GM20000 (cell line): ENCODE measurements around the gene MYO6.

Experiments used
- DNase-seq: peaks from one replicate; pipeline ENCODE4 v3.0.0; 2012; ENCODE audit warnings: low spot score
- TF ChIP-seq, protein P1 (sequence below): IDR thresholded peaks from 2 replicates; pipeline ENCODE4 v1.5.1; 2012; ENCODE audit warnings: mild to moderate bottlenecking, control low read depth; ENCODE audit errors: extremely low read depth, missing control alignments

Gene MYO6

GRCh38 chr6:75824160-75824559 is 75.1 kb downstream of the MYO6 start:
- no peak for DNase-seq
- TF ChIP-seq, protein P1, sequence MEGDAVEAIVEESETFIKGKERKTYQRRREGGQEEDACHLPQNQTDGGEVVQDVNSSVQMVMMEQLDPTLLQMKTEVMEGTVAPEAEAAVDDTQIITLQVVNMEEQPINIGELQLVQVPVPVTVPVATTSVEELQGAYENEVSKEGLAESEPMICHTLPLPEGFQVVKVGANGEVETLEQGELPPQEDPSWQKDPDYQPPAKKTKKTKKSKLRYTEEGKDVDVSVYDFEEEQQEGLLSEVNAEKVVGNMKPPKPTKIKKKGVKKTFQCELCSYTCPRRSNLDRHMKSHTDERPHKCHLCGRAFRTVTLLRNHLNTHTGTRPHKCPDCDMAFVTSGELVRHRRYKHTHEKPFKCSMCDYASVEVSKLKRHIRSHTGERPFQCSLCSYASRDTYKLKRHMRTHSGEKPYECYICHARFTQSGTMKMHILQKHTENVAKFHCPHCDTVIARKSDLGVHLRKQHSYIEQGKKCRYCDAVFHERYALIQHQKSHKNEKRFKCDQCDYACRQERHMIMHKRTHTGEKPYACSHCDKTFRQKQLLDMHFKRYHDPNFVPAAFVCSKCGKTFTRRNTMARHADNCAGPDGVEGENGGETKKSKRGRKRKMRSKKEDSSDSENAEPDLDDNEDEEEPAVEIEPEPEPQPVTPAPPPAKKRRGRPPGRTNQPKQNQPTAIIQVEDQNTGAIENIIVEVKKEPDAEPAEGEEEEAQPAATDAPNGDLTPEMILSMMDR, result no peak

- DNase-seq, result no peak
Measured at GRCh38 chr6:75827163-75827562, 78.1 kb downstream of the MYO6 start.

DNA sequence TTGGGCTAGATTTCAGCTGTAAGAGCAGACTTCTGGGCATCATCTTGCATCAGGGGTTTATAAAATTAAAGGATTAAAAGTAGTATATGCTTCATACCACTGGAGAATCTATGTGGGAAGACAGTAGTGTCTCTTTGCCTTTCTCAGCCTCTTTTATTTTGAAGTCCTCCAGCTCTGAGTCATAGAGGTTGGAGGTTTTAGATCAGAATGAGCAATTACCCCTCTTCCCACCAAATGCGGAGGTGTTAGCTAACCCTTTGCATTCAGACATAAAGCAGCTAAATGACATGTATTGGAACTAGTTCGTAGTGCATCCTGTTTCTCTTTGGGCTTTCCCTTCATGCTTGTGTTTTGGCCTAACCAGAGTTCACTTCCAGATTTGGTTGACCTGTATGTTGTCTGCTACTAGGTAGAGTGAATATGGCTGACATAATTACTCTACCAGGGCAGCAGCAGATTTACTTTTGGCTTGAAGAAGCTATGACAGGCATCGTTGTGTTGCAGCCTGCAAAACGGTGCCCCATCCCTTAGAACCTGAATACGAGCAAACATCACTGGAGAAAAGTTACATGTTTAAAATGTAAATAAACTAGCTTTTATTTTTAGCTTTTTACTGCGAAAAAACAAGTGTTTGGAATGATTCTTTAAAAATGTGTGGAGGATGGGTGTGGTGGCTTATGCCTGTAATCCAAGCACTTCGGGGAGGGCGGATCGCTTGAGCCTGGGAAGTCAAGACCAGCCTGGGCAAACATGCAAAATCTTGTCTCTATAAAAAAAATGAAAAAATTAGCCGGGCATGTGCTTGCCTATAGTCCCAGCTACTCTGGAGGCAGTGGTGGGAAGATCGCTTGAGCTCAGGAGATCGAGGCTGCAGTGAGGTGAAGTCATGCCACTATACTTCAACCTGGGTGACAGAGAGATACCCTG is 82.2 kb downstream of the MYO6 start:
- TF ChIP-seq, protein P1, result no peak
- peak; percentile 44 for DNase-seq

More at GRCh38 chr6:75827163-75827562, 78.1 kb downstream of the MYO6 start:
- TF ChIP-seq, protein P1, result no peak

DNA sequence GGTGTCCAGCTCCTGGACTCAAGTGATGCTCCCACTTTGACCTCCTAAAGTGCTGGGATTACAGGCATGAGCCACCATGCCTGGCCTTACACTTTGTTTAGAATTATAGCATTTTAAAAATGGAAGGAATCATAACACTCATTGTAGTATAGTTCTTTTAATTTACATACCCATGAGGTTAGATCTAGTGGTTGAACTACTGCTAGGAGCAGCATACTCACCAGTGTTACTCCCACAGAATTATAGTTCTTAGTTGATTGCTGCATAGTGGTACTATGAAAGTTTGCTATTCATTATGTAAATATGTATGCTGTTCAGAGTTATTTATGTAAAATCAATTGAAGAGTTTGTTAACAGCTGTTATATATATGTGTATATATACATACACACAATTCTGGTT is 85.4 kb downstream of the MYO6 start:
- TF ChIP-seq, protein P1, result no peak
- DNase-seq, result no peak

DNA sequence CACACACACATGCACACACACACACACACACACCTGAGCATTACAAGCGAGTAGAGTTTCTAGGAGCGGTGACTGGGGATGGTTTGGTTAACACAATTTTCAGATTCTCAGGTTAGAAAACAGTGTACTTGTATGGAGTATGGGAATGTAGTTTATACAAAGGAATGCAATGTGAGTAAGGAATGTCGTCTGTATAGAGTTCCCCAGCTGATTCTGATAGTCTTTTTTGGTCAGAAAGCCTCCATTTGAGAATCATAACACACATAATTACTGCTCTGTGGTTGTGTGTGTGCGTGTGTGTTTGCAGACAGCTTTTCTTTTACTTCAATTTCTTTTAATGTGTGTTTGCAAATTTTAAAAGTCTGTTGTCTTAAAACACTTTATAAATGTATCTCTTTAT is 93.2 kb downstream of the MYO6 start:
- TF ChIP-seq, protein P1, result no peak
- DNase-seq, result no peak

DNA sequence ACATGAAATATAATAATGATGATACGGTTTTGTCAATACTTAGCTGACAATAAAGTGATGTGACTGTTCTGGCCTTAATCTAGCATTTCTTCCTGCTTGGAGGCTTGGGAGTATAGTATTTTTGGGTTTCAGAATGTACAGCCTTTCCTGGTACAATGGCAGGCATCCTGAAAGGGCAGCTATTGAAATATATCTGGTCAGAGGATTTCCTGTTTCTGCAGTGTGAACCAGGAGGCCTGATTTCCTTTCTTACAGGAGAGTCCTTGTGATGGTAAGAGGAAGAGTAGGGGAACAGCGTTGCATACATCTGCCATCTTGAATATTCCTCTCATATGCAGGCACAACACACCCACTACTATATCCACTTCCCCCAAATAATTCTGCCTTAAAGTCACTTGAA is 93.7 kb downstream of the MYO6 start:
- no peak for DNase-seq
- TF ChIP-seq, protein P1, result no peak

DNA sequence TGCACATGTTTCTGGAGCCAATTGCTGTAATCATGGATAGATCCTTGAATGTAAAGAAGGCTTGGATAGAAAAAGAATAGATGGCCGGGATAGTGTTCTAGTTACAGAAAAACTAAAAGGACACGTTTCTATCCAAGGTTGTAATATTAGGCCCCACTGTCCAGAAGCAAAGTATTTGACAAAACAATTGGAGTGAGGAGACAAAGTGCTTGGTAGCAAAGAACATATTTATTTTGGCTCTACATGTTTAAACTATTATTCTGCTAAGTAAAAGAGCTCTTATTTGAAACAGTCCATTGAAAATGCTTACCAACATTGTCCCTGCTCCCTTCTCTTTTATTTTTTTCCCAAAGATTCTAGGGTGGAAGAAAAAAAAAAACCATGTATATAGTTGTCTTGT is 94.4 kb downstream of the MYO6 start:
- TF ChIP-seq, protein P1, result no peak
- DNase-seq, result no peak
